CD4-positive, alpha-beta T cell treated with Interleukin-2 at 100 ng/mL for 4 hours (primary cell): ENCODE results near the gene ZNF423.

Source experiments
- DNase-seq: peaks from one replicate; pipeline ENCODE4 v3.0.0-alpha.2; 2020; ENCODE audit warnings: low spot score

ZNF423 gene

DNA sequence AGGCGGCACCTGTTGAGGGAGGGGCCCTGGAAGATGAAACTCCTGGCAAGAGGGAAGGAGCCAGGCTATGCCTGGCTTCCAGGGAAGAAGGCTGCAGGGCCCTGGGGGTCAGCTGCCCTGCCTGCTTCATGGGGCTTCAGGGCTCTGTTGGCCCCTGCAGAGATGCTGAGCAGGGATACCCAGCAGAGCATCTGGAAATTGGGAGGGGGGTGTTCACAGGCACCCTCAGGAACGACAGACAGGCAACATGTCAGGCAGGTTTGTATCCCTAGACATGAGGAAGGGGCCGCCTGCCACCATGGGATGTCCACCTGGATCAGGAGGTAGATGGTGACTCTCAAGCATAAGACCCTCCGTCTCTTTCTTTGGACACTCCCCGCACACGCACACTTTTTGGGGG is 13.8 kb upstream of the ZNF423 start:
- no peak for DNase-seq

DNA sequence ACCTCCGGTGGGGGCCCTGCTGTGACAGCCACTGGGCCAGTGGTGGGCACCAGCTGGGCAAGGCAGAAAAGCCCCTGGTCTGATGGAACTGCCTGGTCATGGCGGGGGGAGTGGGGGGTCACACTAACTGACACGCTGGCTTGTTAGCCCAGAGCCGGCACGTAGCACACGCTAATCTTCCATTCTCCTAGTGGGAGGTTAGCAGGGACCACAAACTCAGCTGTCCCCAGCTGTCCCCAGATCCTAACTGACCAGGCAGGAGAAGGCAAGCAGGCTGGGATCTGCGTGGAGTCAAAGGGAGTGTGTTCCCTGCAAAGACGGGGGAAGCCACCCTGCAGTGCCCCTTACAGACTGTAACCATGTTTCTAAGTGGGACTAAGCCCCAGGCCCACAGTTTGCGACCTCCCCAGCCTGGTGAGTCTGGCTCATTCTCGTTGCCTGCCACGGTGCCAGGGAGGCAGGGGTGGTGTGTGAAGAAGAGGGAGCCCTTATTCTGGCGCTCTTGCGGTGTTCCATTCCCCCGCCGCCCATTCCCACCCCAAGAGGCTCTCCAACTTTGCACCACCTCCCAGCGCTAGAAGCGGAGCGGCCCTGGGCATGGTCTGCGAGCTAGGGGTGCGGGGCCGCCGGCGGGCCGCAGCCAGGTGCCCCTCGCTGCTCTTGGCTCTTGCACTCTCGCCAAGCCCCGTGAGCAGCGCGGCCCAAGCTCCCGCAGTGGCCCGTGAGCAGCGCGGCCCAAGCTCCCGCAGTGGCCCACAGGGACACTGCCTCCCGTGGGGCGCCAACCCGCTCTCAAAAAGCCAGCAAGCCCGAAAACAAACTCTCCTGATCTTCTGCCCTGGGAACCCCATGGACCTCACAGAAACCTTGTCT is 12.1 kb upstream of the ZNF423 start:
- no peak for DNase-seq

DNA sequence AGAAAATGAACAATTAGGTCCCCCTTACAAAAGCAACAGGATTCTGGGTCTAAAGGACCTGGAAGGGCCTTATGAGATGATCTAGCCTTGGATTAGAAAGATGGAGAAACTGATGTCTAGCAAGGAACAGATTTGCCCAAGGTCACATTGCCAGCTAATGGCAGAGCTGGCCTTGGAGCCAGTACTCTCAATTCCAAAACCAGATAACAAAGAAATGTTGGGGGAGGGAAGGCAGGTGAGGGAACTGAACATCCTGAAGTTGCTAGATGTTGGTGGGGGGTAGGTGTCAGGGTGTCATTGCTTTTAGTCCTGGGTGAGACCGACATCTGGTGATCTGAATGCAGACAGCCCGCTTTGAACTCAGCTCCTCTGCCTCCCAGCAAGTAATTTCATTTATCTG is 11.3 kb upstream of the ZNF423 start:
- DNase-seq, result no peak

DNA sequence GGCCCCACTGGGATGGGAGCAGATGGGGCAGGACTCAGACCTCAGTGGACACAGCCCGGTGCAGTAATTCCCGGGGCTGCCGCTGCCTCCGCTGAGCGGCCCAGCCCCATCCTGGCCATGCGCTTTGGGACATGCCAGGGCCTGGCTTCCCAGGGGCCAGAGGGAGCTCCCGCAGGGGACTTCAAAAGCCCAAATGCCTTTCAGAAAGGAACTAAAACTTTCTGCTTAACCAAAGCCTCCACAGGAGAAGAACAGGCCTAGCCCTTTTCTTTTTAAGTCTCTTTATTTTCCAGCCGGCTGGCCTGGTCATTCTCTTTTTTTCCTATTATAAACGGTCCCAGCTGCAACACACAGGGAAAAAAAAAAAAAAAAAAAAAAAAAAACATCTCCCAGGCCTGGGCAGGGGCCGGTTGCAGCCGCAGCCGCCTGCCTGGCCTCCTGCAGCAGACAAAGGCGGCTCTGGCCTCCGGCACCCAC is 10.7 kb upstream of the ZNF423 start:
- DNase-seq, result no peak

DNA sequence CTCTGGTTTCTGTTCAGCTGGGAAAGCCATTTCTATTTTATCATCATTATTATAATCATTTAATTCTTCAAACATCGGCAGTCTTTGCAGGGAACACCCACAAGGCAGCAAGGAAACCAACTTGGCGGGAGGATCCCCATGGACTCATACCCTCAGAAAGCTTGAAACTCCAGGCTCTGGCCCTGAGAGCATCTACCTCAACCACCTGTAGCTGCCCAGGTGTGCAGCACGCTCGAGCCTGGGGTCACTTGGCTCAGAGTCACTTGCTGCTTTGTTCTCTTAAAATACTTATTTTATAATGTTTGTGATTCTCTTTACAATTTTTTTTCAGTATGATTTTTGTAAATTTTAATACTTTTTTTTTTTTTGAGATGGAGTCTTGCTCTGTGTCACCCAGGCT is 6.8 kb upstream of the ZNF423 start:
- DNase-seq, result no peak

DNA sequence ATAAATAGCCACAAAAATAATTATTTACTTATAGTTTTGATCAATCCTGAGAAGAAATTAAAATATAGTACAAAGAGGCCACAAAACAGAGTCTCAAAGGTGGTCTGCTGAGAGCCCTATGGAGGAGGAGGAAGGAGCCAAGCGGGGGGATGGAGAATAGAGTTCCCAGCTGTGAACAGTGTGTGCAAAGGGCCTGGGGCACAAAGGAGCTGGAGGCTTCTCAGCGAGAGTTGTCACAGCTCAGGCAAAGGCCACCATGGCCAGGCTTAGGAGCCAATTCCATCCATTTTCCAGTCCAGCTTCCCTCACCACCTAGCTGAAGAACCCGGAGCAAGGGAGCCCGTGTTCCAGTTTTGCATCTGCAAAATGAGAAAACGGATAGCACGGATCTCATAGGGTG is 5.4 kb upstream of the ZNF423 start:
- DNase-seq, result no peak

DNA sequence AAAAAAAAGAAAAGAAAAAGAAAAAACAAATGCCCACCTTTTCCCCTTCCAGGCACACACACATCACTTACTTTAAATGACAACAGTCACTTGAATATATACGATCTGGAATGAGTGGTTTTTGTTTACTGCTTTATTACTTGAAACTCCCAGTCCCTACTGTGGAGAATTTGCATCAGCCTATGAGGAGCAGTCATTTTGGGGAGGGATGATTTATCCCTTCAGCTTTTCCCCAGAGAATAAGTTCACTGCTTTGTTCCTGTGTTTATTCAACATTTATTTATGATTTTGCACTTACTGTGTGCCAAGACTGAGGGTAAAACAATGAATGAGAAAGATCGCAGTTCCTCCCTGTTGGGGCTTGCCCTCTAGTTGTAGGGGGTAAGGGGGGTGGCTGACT is 4.7 kb upstream of the ZNF423 start:
- DNase-seq, result no peak

DNA sequence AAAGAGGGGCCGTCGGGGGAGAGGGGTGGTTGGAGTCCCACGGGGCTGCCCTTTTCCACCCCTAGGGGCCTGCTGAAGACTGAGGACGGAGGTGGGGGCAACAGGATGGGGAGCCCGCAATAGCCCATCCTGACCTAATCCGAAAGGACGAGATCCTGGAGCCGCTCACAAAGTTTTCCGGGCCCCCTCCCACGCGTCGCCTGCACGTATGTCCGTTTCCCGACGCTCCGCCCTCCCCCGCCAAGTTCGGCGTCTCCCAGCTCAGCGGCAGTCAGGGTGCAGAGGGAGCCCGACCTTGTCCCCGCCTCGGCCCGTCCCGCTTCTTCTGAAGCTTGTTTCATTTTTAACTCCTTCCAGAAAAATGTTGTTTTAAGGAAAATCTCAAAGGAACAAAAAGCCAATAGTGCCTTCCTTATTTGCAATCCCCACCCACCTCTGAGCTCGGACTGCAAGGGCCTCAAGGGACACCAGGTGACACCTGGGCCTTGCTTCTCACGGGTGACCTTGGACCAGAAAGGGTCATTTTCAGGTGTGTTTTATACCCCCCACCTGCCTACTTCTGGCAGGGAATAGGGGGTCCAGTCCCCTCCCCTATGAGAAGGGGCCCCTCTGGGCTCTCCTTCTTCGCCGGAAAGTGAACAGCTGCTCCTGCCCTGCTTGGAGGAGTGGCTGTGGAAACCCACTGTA is 3.4 kb upstream of the ZNF423 start:
- DNase-seq, result no peak

DNA sequence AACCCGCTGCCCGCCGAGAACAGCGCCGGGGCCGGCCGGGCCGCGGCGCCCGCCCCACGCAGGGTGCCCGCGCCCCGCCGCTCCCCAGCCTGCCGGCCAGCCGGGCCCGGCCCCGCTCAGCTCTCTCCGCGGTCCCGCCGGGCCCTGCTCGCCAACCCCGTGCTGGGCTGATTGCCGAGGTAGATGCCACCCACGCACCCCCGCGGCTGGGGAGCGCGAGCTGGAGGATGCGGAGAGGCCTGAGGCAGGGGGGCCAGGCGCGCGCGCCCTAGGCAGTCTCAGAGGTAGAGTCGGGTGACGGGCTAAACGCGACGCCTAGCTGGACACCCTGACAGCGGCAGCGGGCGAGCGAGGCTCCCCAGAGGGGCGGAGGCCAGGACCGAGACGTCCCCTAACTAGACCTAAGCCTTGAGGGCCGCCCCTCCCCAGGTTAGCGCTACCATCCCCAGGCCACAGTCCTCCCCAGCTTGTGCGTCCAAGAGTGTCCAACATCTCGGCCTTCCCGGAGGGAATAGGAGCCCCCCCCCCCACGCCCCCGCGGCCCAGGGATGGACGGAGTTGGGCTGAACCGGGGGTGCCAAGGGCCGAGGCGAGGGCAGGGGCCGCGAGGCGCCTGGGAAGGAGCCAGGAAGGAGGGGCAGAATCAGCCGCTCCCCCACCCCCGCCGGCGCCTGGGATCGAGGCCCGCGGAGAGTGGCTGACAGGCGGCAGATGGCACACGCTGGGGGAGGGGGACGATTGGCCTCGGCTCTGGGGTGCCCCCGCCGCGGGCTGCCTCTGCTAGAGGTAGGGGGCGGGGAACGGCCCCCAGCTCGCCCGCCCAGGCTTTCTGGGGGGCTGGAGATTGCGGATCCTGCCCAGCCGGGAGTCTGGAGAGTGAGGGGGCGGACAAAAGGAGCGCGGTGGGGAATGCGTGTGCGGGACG is 2.5 kb upstream of the ZNF423 start:
- DNase-seq, result no peak

DNA sequence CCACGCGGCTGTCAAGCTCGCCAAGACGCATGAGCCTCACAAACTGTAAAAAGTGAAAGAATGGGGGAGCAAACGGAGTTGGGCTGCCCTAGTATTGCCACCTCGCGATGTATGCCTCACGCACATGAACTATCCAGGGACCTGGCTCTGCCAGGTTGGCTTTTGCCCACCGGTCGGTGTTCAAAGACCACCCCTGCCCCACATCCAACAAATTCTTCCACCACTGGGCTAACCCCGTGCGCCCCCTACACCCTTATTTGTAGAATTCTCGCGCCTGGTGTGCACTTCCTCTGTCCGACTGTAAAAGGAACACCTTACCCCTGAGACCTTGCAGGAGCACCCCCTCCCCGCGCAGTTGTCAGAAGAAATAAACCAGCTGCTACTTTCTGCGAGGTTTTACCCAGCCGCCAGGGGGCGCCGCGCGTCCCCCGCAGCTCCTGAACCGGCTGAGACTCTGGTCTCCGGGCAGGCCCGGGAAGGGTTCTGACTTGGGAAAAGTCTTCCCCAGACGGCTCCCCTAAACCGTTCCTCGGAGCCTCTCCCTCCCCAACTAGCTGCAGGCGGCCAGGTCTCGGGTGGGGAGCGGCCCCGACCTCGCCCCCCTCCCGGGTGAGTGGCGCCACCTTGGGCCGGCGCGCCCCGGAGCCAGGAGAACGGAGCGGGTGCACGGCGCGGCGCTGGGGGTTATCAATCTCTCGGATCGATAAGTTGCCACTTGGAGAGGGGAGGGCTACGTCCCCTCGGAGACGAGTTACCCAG is 1.7 kb upstream of the ZNF423 start:
- DNase-seq, result peak; percentile 12

DNA sequence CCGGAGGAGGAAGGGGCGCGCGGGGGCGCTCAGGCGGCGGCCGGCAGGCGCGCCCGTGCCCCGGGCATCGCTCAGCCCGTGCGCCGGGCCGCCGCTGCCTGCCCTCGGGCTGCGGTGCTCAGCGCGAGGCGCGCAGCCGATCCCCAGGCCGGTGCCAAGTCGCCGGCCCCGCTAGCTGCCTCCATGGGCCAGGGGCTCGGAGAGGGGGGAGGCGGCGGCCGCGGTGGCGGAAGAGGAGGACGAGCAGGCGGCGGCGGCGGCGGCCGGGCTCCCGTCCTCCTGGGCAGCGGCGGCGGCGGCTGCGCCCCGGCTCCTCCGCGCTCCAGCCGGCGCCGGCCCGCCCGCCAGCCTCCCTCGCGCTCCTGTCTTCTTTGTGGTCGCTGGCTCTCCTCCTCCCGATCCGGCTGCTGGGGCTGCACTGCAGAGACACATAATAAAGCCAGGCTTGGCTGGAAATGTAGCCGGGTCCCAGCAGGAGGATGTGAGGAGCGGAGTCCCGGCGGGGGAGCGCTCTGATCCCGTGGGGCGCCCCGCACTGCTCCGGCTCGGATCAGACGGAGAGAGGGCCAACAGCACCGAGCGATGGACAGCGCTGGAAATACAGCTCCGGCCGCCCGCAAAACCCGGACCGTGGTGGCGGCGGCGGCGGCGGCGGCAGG is 889 bp upstream of the ZNF423 start:
- no peak for DNase-seq

DNA sequence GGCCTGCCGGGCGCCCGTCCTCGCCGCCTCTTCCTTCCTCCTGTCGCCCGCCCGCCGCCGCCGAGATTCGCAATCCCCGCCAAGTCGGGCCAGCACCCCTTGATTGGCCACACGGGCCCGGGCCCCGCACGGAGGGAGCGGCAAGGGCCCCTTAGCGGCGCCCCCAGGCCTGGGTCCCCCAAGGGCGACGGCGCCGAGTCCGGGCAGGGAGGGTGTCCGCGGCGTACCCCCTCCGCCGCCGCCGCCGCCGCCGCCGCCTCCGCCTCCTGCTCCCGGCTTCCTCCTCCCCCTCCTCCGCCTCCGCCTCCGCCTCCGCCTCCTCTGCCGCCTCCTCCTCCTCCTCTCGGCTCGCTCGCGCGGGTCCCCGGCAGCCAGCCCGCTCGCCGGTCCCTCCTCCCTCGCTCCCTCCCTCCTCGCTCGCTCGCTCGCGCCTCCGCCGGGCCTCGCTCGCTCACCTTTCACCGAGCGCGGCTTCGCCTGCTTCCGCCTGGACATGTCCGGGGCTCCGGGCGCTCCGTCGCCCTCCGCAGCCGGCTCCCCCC is 561 bp downstream of the ZNF423 start:
- DNase-seq, result peak; percentile 49

DNA sequence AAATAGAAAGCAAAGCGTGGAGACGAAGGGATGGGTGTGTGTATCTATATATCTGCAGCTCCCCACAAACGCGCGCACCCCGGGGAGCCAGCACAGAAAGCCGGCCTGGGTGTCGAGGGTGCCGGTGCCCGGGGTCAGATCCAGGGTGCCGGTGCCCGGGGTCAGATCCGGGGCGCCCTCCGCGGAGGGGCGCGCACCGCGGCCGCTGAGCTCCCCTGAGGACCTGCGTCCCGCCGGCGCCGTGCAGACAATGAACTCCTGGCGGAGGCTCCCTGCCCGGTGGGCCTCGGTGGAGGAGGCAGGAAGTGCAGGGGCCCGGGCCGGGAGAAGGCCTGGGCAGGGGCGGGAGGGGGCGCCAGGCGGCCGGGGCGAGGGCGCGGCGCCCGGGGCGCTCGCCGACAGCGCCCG is 1.1 kb downstream of the ZNF423 start:
- DNase-seq, result no peak

DNA sequence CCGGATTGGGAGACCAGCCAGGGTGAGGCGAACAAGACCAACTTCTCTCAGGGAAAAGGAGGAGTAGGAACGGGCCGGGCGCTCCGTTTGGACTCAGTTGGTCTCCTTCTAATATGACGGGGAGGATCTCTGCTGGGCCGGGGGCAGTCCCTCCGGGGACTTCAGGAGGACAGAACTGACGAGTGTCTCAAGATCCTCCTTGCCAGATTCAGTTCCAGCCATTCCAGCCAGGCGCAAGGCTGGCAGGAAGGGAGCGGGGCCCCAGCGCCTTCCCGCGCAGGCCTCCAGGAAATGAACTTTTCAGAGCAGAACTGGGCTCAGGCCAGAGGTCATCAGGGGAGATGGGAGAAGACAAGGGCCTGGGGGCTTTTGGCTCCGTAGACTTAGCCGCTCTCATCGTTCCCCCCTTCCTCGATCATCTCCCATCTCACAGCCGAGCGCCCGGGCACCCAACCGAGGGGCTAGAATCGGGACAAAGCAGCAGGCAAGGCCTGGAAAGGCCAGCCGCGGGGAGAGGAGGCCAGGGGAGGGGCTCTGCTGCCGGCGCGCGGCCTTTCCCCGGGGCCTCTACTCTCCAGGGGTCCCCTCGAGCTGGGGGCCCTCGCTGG is 1.6 kb downstream of the ZNF423 start:
- no peak for DNase-seq

DNA sequence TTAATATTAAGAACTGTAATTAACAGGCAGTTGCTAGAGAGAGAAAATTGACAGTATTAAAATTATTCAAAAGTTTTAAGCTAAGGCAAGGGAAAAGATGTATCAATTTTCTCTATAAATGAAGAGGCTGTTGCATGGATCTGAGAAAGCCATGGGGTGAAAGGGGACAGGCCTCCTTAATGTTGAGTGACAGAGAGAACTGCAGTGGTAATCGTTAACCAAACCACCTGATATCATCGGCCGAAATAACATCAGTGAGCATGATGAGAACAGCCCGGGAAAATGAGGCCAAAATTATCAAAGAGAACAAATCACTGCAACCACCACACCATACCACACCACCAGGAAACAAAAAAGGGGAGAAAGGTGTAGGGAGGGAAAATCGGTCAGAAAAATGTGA is 3.6 kb downstream of the ZNF423 start:
- DNase-seq, result no peak

DNA sequence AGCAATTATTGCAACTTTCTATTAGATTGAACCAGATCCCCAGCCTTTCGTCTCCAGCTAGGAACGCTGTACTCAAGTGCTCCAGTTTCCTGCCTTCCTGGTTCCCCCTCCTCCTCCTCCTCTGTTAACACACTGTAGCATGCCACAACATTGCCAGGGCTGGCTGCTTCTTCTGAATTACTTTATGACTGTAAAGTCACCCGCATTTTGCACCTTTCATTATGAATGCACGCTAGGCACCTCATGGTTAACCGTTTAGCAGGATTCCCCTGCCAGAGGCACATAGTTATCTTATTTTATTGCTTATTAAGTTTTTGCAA is 4.5 kb downstream of the ZNF423 start:
- no peak for DNase-seq

DNA sequence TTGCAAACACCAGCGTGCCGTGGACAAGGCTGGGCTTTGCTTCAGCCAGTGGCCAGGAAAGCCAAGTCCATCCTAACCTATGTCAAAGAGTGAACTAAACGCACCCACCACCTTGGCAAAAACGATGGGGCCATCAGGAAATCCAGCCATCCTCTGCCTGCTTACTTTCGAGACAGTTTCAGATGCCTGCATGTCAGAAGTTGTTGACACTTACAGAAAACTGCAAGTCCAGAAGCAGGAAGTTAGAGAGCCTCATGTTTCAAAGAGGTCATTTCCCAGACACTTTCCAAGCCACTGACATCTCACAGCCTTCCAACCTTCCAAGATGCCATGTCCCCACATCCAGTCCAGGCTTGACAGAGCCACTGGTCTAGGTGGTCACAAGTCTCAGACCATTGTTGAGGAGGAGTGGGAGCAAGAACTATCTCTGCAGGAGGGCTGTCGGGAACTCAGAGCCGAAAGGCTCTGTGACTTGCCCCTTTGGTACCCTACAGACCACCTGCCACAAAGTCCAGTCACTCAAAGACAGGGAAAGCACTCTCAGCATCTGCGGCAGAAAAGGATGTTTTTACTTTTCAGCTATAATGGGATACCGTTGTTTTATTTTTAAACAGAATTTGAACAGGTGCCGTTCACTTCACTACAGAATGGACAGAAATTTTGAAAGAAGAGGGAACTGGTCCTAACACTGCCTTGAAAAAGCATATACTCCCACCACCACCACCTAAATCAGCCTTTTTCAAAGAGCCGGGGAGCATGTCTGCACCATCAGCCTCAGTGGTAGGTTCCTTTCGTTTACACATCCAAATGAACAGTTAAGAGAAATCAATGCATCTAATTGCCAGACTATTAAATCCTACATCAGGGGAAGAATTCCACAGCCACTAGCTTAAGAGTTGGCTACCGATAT is 5.1 kb downstream of the ZNF423 start:
- DNase-seq, result no peak

DNA sequence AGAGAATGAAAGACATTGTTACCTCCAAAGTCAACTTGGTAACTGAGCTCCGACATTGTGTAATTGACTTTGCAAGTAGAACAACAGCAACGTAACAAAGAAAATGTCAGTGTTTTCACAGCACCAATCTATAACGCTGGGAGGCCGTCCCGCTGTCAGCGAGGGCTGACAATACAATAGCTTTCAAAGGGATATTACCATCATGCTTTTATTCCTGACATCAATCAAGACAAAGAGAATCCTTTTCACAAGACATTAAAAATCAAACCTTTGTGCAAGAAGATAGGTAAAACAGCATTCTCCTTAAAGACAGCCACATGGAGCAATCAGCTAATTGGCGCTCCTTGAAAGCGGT is 6.2 kb downstream of the ZNF423 start:
- no peak for DNase-seq

DNA sequence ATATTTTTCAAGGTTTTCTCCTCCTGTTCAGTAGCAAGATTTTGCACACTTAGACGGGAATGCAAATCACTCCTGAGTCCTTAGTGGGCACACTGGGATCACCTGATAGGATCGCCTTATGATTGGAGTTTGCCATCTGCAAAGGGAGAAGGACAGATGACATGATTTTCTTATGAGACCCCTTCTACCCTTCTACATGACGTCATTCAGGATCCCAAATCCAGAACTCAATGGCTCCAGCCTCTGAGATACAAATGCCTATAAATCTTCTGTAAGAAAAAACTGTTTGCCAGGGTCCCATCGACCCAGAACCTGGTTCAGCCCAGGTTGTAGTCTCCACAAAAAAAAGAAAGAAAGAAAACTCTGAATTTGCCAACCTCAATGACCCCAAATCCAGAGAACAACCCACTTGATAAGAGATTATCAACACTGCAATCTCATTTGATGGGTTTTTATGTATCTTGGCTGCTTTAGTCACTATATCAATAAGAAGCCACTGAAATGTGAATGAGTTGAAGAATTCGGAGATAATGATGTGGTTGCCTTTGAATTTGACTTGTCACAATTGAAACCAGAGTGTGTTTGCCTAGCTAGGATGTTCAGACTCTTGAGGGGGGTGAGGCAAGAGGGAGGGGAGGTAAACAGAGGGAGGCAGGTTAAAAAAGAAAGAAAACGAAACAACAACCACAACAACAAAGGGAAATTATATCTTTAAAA is 6.7 kb downstream of the ZNF423 start:
- DNase-seq, result no peak
